ENCODE data around the gene CTIF.

Gene CTIF

GRCh38 chr18:48558248-48558647 is 19.4 kb downstream of the CTIF start:
- no peak for DNase-seq (ENCODE audit: low read depth)
- no peak overlapping the region for H3K4me3 ChIP-seq (ENCODE audit: low read length)
- TF ChIP-seq CTCF (IDR thresholded peaks at IDR 0.05; ENCODE audit: insufficient read depth, low read depth, low read length, missing control alignments), result no peak

GRCh38 chr18:48560491-48560890 is 21.7 kb downstream of the CTIF start:
- DNase-seq (ENCODE audit: low read depth), result no peak
- H3K4me3 ChIP-seq (ENCODE audit: low read length), result no peak overlapping the region
- no peak for TF ChIP-seq CTCF (IDR thresholded peaks at IDR 0.05; ENCODE audit: insufficient read depth, low read depth, low read length, missing control alignments)

GRCh38 chr18:48562075-48562474 is 23.2 kb downstream of the CTIF start:
- no peak for TF ChIP-seq CTCF (IDR thresholded peaks at IDR 0.05; ENCODE audit: insufficient read depth, low read depth, low read length, missing control alignments)

GRCh38 chr18:48563027-48563426 is 24.2 kb downstream of the CTIF start:
- TF ChIP-seq CTCF (IDR thresholded peaks at IDR 0.05; ENCODE audit: insufficient read depth, low read depth, low read length, missing control alignments), result no peak
- H3K4me3 ChIP-seq (ENCODE audit: low read length), result no peak overlapping the region
- peak; percentile 85 for DNase-seq (ENCODE audit: low read depth)

More at GRCh38 chr18:48562075-48562474, 23.2 kb downstream of the CTIF start:
- no peak overlapping the region for H3K4me3 ChIP-seq (ENCODE audit: low read length)
- DNase-seq (ENCODE audit: low read depth), result no peak

GRCh38 chr18:48564139-48564538 is 25.3 kb downstream of the CTIF start:
- TF ChIP-seq CTCF (IDR thresholded peaks at IDR 0.05; ENCODE audit: insufficient read depth, low read depth, low read length, missing control alignments), result no peak
- DNase-seq (ENCODE audit: low read depth), result no peak
- H3K4me3 ChIP-seq (ENCODE audit: low read length), result no peak overlapping the region

- DNase-seq (ENCODE audit: low read depth), result no peak
- TF ChIP-seq CTCF (IDR thresholded peaks at IDR 0.05; ENCODE audit: insufficient read depth, low read depth, low read length, missing control alignments), result no peak
- no peak overlapping the region for H3K4me3 ChIP-seq (ENCODE audit: low read length)
These were observed 26.3 kb downstream of the CTIF start for GRCh38 chr18:48565105-48565504.

GRCh38 chr18:48566589-48566988 is 27.8 kb downstream of the CTIF start:
- TF ChIP-seq CTCF (IDR thresholded peaks at IDR 0.05; ENCODE audit: insufficient read depth, low read depth, low read length, missing control alignments), result no peak
- peak; percentile 52 for DNase-seq (ENCODE audit: low read depth)

More at GRCh38 chr18:48566589-48566988, 27.8 kb downstream of the CTIF start:
- no peak overlapping the region for H3K4me3 ChIP-seq (ENCODE audit: low read length)
